HG02763 (cell line): ENCODE results near the gene EXT2.

Experiments
- ATAC-seq: cut with Tn5 transposase; IDR thresholded peaks from one replicate; pipeline ENCODE4 v1.9.1; 2021; ENCODE audit warnings: mild to moderate bottlenecking, moderate library complexity; ENCODE audit not compliant: unreplicated experiment

EXT2 gene

DNA sequence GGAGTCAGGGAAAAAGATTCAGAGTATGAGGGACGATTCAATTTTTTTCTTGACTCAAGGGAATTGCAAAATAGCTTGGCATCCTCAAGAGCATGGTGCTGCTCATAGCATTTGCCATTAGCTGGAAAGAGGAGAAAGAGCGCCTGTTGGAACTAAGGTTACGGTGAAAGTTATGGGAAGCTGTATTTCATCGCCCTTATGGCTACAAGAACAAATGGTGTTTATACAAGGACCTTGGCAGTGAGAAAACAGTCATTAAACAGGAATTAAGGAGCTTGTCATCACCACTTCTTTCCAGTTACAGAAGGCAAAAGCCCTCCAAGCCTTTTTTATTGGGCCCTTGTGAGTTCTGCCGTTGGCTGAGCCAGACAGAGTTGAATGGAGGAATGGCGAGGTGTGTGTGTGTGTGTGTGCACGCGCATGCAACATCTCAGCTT, 140.3 kb downstream of the EXT2 start:
- no peak for ATAC-seq

GRCh38 chr11:44236296-44236695, 140.8 kb downstream of the EXT2 start:
- no peak for ATAC-seq

DNA sequence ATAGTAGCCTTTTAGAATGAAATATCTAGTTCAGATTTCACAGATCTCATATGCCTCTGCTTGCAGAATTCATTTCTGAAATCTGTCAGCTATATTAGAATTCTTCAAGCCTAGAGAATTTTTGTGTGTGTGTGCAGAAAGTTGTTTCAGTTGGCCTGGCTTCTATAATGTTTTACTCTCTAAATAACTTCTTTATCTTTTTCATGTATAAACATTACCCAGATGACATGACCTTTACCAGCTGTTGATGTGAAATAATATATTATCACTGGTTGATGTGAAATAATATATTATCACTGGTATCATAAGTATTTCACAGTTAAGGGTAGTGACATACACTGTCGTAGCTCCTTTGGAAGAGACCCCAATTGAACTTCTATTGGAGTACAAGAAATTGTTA, 141.7 kb downstream of the EXT2 start:
- no peak for ATAC-seq

DNA sequence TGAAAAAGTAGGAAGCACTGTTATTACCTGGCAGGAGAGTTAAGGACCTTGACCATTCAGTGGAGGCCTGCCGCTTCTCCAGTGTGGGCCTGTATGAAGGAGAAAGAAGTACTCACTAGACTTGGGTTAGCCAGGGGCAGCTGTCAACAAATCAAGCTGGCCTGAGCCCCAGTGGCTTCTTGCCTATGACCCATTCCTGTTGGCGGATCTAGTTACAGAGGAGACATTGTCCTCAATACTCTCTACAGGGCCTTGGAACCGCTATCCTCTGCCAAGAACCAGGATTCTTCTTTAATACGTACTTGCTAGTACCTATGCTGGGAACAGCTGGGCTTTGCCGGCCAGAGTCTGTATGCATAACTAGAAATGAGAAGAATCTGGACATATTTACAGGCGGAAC, 146.4 kb downstream of the EXT2 start:
- no peak for ATAC-seq

DNA sequence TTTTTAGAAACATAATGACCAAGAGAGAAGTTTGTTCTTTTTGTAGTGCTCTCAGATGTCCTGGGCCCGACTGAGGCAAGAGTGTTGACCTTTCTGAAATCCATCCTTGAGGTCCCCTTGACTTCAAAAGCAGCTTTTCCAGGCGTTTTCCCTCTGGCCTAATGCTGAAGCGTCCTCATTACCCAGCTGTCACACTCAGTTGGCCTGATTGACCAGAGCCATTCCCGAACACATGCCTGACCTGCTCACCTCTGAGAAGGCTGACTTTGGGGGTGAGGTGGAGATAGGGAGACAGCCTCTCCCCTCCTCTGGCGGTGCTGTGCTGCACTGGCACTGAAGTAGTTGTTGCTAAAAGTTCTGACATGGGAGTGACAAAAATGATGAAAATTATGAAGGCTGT, 147.6 kb downstream of the EXT2 start:
- no peak for ATAC-seq

GRCh38 chr11:44243595-44244343, 148.3 kb downstream of the EXT2 start:
- ATAC-seq: no peak

DNA sequence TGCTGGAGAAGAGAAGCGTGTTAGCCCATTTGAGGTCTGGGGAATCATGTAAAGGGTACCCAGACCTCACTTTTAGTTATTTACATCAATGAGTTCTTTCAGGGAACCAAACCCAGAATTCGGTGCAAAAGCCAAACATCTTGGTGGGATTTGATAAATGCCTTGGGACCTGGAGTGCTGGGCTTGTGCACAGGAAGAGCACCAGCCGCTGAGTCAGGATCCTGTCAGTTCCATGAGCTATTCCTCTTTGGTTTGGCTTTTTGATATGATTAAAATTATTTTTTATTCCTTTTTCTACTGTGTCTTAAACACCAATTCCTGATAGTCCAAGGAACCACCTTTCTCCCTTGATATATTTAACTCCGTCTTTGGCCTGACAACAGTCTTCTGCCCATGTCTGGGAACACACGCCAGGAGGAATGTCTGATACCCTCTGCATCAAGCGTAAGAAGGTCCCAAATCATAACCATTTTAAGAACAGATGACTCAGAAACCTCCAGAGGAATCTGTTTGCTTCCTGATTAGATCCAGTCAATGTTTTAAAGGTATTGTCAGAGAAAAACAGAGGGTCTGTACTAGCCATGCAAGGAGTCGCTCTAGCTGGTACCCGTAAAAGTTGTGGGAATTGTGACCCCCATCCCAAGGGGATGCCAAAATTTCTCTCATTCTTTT, 149.3 kb downstream of the EXT2 start:
- ATAC-seq: no peak

DNA sequence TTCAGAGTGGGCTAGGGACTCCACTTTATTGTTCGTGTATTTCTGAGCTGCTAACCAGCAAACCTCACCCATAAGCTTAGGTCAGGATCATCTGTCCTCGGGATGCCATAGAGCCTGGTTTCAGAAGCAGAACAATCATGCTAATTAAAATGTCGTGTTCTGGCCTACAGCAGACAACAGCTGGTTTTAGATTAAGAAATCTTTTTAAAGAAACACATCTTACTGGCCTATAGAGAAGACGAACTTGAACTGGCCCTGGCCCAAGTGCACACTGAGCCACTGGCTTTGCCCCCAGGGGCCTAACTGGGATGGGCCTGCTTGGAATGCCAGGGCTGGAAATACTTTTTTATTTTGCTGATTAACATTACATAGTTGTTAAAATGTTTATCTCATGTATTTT, 151.2 kb downstream of the EXT2 start:
- no peak for ATAC-seq

DNA sequence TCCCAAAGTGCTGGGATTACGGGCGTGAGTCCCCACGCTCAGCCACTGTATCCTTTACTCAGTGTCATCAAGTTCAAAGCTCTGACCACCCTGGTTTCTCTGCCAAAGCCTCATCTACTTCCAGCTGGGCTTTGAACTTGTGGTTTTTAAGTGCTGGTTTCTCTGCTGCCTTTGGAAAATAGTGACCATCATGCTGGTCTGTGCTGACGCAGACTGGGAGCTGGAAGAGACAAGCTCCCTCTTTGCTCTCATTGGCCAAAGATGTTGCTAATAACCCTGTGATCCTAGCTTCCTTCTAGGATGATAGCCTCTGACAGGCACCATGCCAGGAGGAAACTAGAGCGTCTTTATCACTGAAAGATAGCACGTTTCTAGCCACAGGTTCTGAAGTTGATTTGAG, 152.0 kb downstream of the EXT2 start:
- ATAC-seq: no peak

DNA sequence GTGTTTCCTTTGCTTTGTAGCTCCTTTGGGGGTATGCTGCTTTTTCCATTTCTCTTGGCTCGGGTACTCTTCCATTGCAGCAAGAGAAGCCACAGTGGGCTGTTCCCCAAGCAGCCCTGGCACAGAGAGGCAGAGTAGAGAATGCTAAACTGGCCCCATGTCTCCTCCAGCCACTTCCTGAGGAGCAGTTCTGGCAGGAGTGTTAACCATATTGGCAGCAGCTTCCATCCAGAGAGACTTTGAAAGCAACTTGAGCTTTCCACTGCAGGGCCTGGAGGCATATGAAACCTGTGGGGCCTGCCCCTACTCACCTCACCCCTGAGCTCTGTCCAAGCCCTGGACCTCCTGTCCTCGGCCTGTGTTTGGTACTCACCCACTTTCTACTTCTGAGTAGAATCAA, 152.6 kb downstream of the EXT2 start:
- ATAC-seq: no peak

DNA sequence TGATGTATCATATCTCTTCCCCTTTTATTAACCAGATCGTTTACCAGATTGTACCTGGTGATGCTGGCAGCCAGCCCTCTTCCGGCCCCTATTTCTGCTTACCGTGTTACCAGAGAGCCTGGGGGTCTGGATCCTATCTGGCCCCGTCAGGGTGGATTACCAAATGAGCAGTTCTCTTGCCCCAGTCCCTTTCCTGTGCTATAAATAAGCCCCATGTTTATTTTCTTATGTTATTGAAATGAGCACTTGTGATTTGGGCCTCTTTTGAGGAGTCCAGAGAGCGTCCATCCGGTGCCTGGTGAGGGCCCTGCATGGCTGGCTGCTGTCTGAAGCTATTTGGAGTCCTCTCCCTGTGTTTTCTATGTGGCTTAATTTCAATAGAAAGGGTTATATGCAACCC, 154.9 kb downstream of the EXT2 start:
- ATAC-seq: no peak

DNA sequence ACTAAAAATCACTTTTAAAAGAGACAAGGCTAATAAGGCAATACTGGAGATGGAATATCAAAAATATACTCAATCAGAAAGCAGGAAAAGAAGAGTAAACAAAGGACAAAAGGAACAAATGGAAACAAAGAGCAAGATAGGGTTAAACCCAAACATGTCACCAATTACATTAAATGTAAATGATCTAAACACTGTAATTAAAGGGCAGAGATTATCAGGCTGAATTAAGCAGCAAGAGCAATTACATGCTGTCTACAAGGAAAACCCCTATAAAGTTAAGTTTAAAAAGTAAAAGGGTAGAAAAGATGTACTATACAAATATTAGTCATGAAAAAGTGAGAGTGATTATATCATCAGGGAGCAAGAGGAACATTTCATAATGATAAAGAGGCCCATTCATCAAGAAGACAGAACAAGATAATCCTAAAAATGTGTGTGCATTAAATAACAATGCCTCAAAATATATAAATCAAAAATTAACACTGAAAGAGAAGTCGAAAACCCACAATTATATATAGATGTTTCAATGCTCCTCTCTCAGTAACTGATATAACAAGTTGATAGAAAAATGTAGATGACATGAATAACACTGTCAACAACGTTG, 157.6 kb downstream of the EXT2 start:
- no peak for ATAC-seq

- ATAC-seq: no peak
Observed at GRCh38 chr11:44255406-44256071, 160.1 kb downstream of the EXT2 start.

GRCh38 chr11:44256673-44257291, 161.3 kb downstream of the EXT2 start:
- no peak for ATAC-seq

DNA sequence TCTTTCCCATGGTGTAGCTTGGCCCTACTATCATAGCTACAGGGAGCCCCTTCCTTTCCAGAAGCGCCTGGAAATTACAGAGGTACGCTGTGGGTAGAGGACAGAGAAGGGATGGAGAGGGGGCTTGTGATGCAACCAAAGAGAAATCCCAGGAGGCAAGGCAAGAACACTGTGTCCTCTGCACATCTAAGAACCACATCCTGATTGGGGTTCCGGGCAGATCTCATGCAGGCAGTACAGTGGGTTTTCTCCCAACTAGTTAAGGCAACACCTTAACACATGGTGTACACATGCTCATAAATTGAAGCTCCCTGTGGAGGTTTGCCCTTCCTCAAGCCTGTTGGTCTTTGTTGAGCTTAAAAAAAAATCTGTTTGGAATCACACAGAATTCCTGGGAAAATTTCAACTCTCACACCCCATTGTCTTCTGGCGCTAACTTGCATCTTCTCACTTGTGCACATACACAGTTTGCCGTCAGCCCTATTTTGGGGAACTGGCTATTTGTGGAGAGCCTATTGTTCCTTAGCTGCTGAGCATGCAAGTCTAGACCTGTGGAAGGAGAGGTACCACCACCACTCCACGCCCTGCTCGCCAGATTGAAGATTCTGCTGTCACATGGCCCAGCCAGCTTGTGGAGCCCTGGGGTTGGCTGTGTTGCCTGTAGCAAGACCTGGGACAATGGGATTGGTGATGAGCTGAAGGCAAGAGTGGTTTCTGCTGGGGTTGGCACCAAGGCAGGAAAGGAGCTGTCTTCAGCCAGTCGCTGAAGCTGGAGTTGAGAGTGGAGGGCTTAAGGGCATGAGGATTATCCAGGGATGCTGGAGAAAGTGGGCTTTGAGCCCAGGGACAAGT, 162.1 kb downstream of the EXT2 start:
- no peak for ATAC-seq

GRCh38 chr11:44258190-44258489, 162.7 kb downstream of the EXT2 start:
- ATAC-seq: no peak

- ATAC-seq: no peak
Observed at GRCh38 chr11:44258839-44259420, 163.5 kb downstream of the EXT2 start.

GRCh38 chr11:44260081-44260480, 164.6 kb downstream of the EXT2 start:
- ATAC-seq: no peak

- ATAC-seq: no peak
Observed at GRCh38 chr11:44261800-44262591, 166.5 kb downstream of the EXT2 start.
